Measurements from ENCODE around the gene STXBP6.

The STXBP6 gene

GRCh38 chr14:25001601-25002000 is 48.3 kb downstream of the STXBP6 start:
- no peak for TF ChIP-seq CTCF (IDR thresholded peaks at IDR 0.05; ENCODE audit: unreplicated experiment in 3 of 3)
- Mint-ChIP-seq H3K27me3 (ENCODE audit: low read depth) (no peaks in the 10 kb centered on the region), H3K27ac (no peak overlapping the region), H3K4me1 (peaks cover 10% of the 10 kb centered on the region), H3K36me3 (ENCODE audit: low read depth) (no peaks in the 10 kb centered on the region), H3K4me3 (no peak overlapping the region), H3K9me3 (peaks cover 8% of the 10 kb centered on the region)

GRCh38 chr14:25001156-25001555 is 48.8 kb downstream of the STXBP6 start:
- Mint-ChIP-seq H3K27ac (no peak overlapping the region), H3K36me3 (ENCODE audit: low read depth) (no peaks in the 10 kb centered on the region), H3K4me3 (no peak overlapping the region), H3K4me1 (peaks cover 10% of the 10 kb centered on the region), H3K27me3 (ENCODE audit: low read depth) (no peaks in the 10 kb centered on the region), H3K9me3 (peaks cover 8% of the 10 kb centered on the region)
- no peak for TF ChIP-seq CTCF (IDR thresholded peaks at IDR 0.05; ENCODE audit: unreplicated experiment in 3 of 3)

GRCh38 chr14:24999157-24999556 is 50.8 kb downstream of the STXBP6 start:
- TF ChIP-seq CTCF (IDR thresholded peaks at IDR 0.05; ENCODE audit: unreplicated experiment in 3 of 3), result no peak
- no peak overlapping the region for H3K4me3 Mint-ChIP-seq
- peaks cover 8% of the 10 kb centered on the region for H3K9me3 Mint-ChIP-seq
- H3K27ac Mint-ChIP-seq, result no peak overlapping the region
- peaks cover 10% of the 10 kb centered on the region for H3K4me1 Mint-ChIP-seq
- no peaks in the 10 kb centered on the region for H3K36me3 Mint-ChIP-seq (ENCODE audit: low read depth)
- no peaks in the 10 kb centered on the region for H3K27me3 Mint-ChIP-seq (ENCODE audit: low read depth)

- H3K9me3 Mint-ChIP-seq, result peaks cover 8% of the 10 kb centered on the region
- H3K4me3 Mint-ChIP-seq, result no peak overlapping the region
- no peak for TF ChIP-seq CTCF (IDR thresholded peaks at IDR 0.05; ENCODE audit: unreplicated experiment in 3 of 3)
- no peak overlapping the region for H3K27ac Mint-ChIP-seq
- H3K4me1 Mint-ChIP-seq, result peaks cover 10% of the 10 kb centered on the region
- no peaks in the 10 kb centered on the region for H3K36me3 Mint-ChIP-seq (ENCODE audit: low read depth)
- H3K27me3 Mint-ChIP-seq (ENCODE audit: low read depth), result no peaks in the 10 kb centered on the region
Observed at GRCh38 chr14:24996930-24997725, 52.8 kb downstream of the STXBP6 start.

- H3K4me3 Mint-ChIP-seq, result no peak overlapping the region
- H3K9me3 Mint-ChIP-seq, result peaks cover 8% of the 10 kb centered on the region
- no peak for TF ChIP-seq CTCF (IDR thresholded peaks at IDR 0.05; ENCODE audit: unreplicated experiment in 3 of 3)
- no peaks in the 10 kb centered on the region for H3K4me1 Mint-ChIP-seq
- no peak overlapping the region for H3K27ac Mint-ChIP-seq
- no peaks in the 10 kb centered on the region for H3K36me3 Mint-ChIP-seq (ENCODE audit: low read depth)
- H3K27me3 Mint-ChIP-seq (ENCODE audit: low read depth), result no peaks in the 10 kb centered on the region
Observed at GRCh38 chr14:24995016-24995415, 54.9 kb downstream of the STXBP6 start.

- H3K27ac Mint-ChIP-seq, result no peak overlapping the region
- no peaks in the 10 kb centered on the region for H3K36me3 Mint-ChIP-seq (ENCODE audit: low read depth)
- H3K4me3 Mint-ChIP-seq, result no peak overlapping the region
- H3K27me3 Mint-ChIP-seq (ENCODE audit: low read depth), result no peaks in the 10 kb centered on the region
- TF ChIP-seq CTCF (IDR thresholded peaks at IDR 0.05; ENCODE audit: unreplicated experiment in 3 of 3), result no peak
- H3K9me3 Mint-ChIP-seq, result no peaks in the 10 kb centered on the region
- no peaks in the 10 kb centered on the region for H3K4me1 Mint-ChIP-seq
Observed at GRCh38 chr14:24993631-24994030, 56.3 kb downstream of the STXBP6 start.
